SK-N-SH (cell line): ENCODE measurements around the gene TMEM170A.
A peak's percentile ranks its signal among the peaks of the same experiment; 100 is the strongest.

Source experiments
- EZH2phosphoT487 ChIP-seq: fragments of 200-600 bp; sonication (generic); IDR thresholded peaks from 2 replicates; pipeline ENCODE4 v1.6.1; 2017; ENCODE audit warnings: low read depth, mixed run types, mild to moderate bottlenecking, antibody characterized with exemption, moderate library complexity, borderline replicate concordance
- GABPA ChIP-seq: IDR thresholded peaks from 2 replicates; pipeline ENCODE4 v1.4.0; 2012; ENCODE audit warnings: low read depth, mild to moderate bottlenecking
- NRF1 ChIP-seq: IDR thresholded peaks from 2 replicates; pipeline ENCODE4 v1.6.1; 2012; ENCODE audit warnings: low read depth, mild to moderate bottlenecking, low read length
- POLR2AphosphoS5 ChIP-seq: IDR thresholded peaks from 2 replicates; pipeline ENCODE4 v1.6.1; 2012; ENCODE audit warnings: low read depth, low read length
- USF2 ChIP-seq: fragments of 150-350 bp; IDR thresholded peaks from 2 replicates; pipeline ENCODE4 v1.6.1; 2017; ENCODE audit warnings: antibody characterized with exemption, low read length, low read depth, borderline replicate concordance
- TF ChIP-seq, protein P1 (sequence below): fragments of 200-600 bp; sonication (generic); IDR thresholded peaks from 2 replicates; pipeline ENCODE4 v1.6.1; 2017; ENCODE audit warnings: antibody characterized with exemption, mild to moderate bottlenecking, moderate library complexity
- TF ChIP-seq, protein P2 (sequence below): IDR thresholded peaks from 2 replicates; pipeline ENCODE4 v1.4.0; 2012; ENCODE audit warnings: low read depth, borderline replicate concordance

- TF ChIP-seq, protein P1, sequence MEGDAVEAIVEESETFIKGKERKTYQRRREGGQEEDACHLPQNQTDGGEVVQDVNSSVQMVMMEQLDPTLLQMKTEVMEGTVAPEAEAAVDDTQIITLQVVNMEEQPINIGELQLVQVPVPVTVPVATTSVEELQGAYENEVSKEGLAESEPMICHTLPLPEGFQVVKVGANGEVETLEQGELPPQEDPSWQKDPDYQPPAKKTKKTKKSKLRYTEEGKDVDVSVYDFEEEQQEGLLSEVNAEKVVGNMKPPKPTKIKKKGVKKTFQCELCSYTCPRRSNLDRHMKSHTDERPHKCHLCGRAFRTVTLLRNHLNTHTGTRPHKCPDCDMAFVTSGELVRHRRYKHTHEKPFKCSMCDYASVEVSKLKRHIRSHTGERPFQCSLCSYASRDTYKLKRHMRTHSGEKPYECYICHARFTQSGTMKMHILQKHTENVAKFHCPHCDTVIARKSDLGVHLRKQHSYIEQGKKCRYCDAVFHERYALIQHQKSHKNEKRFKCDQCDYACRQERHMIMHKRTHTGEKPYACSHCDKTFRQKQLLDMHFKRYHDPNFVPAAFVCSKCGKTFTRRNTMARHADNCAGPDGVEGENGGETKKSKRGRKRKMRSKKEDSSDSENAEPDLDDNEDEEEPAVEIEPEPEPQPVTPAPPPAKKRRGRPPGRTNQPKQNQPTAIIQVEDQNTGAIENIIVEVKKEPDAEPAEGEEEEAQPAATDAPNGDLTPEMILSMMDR = no peak
- TF ChIP-seq USF2 = no peak
- TF ChIP-seq, protein P2, sequence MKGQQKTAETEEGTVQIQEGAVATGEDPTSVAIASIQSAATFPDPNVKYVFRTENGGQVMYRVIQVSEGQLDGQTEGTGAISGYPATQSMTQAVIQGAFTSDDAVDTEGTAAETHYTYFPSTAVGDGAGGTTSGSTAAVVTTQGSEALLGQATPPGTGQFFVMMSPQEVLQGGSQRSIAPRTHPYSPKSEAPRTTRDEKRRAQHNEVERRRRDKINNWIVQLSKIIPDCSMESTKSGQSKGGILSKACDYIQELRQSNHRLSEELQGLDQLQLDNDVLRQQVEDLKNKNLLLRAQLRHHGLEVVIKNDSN = no peak
- TF ChIP-seq GABPA = peak; percentile 43
- TF ChIP-seq EZH2phosphoT487 = no peak
- peak; percentile 69 for TF ChIP-seq POLR2AphosphoS5
- TF ChIP-seq NRF1 = peak; percentile 65; the same call in 1 of the 2 replicates
Measured at GRCh38 chr16:75420987-75421819, 43.3 kb downstream of the TMEM170A start.
